Peyer's patch (tissue), 4 donors: ENCODE data around the gene PNKP.

Source experiments
- CTCF ChIP-seq, 6 experiments: fragments of 450-650 bp in 4 of 6; fragments of 200-600 bp in 2 of 6; sonication (generic) in 1 of 6; IDR thresholded peaks; one replicate each; pipeline ENCODE4 v1.5.1; 2017 to 2019; ENCODE audit warnings: antibody characterized with exemption in 6 of 6, mild to moderate bottlenecking in 3 of 6, moderate library complexity in 1 of 6
- POLR2A ChIP-seq, 2 donors: fragments of 450-650 bp; IDR thresholded peaks; one replicate each; pipeline ENCODE4 v1.5.1; 2017; ENCODE audit warnings: antibody characterized with exemption in 2 of 2, mild to moderate bottlenecking in 2 of 2, moderate library complexity in 2 of 2

DNA sequence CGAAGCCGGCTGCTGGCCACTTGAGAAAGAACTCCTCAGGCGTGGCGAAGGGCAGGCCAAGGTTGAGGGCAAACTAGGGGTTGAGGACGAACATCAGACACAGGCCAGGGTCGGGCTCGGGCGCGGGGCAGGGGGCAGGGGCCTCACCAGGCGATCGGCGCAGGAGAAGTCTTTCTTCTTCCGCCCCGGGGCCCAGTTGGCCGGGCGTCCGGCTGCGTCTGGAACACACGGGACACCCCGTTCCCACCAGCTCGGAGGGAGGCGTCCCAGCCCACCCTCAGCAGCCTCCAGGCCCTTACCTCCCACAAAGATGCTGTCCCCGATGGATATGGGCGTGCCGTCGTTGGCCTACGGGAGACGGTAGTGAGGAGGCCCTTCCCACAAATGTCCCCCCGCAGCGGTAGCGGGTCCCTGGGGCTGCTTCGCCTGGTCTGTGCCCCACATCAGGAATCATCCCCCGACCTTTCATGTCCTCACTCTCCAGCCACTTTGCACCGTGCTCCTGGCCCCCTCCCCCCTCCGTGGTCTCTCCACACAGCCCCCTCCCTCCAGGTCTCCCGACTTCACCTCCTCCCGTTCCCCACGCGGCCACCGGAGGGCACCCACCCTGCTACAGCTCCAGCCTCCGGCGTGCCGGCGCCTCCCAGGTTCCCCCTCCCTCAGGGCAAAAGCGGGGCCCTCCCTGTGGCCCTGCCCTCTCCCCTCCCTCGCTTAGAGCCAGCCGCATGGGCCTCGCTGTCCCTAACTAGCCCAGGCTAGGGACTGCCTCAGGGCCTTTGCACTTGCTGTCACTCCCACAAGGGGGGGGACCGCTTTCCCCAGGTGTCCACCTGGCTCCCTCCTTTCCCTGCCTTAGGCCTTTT lies 4.8 kb downstream of the PNKP start:
- TF ChIP-seq CTCF (IDR thresholded peaks at IDR 0.05) (no peak), POLR2A (IDR thresholded peaks at IDR 0.05) (no peak)
